Activated CD4-positive, alpha-beta T cell treated with anti-CD3 and anti-CD28 coated beads for 24 hours (primary cell): Measurements from ENCODE around the gene MOGAT2.

Experiments used
- DNase-seq, 2 donors: peaks; one replicate each; pipeline ENCODE4 v3.0.0-alpha.2; 2020; ENCODE audit warnings: low read depth in 2 of 2

MOGAT2 gene

GRCh38 chr11:75779960-75780359 is 62.3 kb downstream of the MOGAT2 start:
- DNase-seq = no peak

GRCh38 chr11:75780888-75781287 is 63.2 kb downstream of the MOGAT2 start:
- DNase-seq = no peak

DNA sequence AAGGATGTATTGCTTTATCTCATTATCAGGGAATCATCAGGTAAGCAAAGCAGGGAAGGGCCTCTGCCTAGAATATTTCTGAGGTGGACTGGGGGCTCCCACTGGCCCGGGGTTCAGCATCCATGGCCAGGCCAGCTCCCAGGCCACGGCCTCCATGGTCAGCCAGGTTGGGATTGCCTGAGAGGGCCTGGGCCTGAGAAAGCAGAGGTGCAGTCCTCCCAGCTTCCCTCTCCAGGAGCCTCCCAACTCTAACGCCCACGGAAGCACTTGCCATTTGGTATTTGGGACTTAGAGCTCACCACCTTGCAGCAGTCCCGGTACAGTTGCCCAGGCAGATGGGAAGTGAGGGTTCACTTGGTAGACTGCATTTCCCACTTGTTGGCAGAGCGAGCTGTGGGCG is 63.7 kb downstream of the MOGAT2 start:
- DNase-seq = no peak

DNA sequence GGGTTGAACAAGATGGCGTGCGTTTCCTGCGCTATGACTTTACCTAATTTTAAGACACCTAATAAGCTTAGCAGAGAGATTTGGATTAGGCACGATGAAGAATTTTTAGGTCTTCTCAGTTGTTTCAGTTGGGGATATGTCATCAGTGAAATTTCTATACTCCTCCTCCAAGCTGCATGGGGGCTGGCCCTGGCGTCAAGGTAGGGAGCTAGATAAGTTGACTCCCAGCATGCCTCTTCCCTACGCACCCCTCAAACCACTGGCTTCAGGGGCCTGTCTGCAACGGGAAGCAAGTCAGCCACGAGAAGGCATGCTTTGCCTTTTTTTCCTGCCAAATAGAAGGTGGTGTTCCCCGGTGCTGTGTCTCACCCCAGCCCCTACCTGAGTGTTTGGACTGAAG is 64.2 kb downstream of the MOGAT2 start:
- no peak for DNase-seq
